Endothelial cell of umbilical vein (primary cell): ENCODE results near the gene MEF2C. TPM values are rescaled to one million over a fixed set of nuclear protein-coding genes. Genes with fewer than 3 reads are reported as not detected.

Experiments used
- BruUV-seq: library from RNA; stranded (reverse); fragments of 400-500 nt; replicated peaks from 2 replicates; lab custom pipeline; 2021; lab: Mats Ljungman, UMichigan
- CTCF ChIA-PET: fragments of 300-600, 350-600 bp; sonication (Branson Sonifier 250); formaldehyde crosslinking; loops from one replicate; lab custom pipeline; 2021; ENCODE audit warnings: antibody characterized with exemption, inconsistent platforms; lab: Charles Lee
- POLR2A ChIA-PET: fragments of 300-600, 350-600 bp; sonication (Branson Sonifier 250); formaldehyde crosslinking; loops from one replicate; lab custom pipeline; 2021; ENCODE audit warnings: antibody characterized with exemption, inconsistent platforms; lab: Charles Lee
- DNase-seq: peaks from one replicate; pipeline ENCODE4 v3.0.0-alpha.2; 2011; ENCODE audit warnings: low read depth, low spot score
- FAIRE-seq: peaks from 2 replicates; lab custom pipeline; 2011; peaks lifted over from hg19 to GRCh38; lab: Jason Lieb, UNC
- H2AFZ ChIP-seq: 2 replicates; pipeline ENCODE4 v1.6.0; 2012; ENCODE audit warnings: low read depth, low read length, control low read depth, inconsistent platforms
- H3K27ac ChIP-seq: 2 replicates; pipeline ENCODE4 v1.5.1; 2011; ENCODE audit warnings: low read depth, mild to moderate bottlenecking, control low read depth, low read length, moderate library complexity; ENCODE audit not compliant: insufficient read depth
- H3K27me3 ChIP-seq, 2 experiments: 2 replicates each; pipeline versions ENCODE4 v1.6.0 to v1.6.1; 2011; ENCODE audit warnings: low read length in 2 of 2, mixed read lengths in 1 of 2; ENCODE audit not compliant: control insufficient read depth in 2 of 2, insufficient read depth in 2 of 2
- H3K36me3 ChIP-seq, 2 experiments: 2 replicates in 1 of 2; 3 replicates in 1 of 2; pipeline ENCODE4 v1.5.1; 2011; ENCODE audit warnings: low read length in 2 of 2, mild to moderate bottlenecking in 1 of 2, moderate library complexity in 1 of 2; ENCODE audit not compliant: control insufficient read depth in 2 of 2, insufficient read depth in 2 of 2; ENCODE audit errors: extremely low read depth in 1 of 2
- H3K4me1 ChIP-seq: 3 replicates; pipeline ENCODE4 v1.5.1; 2011; ENCODE audit warnings: mild to moderate bottlenecking, low read length; ENCODE audit not compliant: control insufficient read depth, insufficient read depth; ENCODE audit errors: extremely low read depth
- H3K4me2 ChIP-seq: 2 replicates; pipeline ENCODE4 v1.6.1; 2011; ENCODE audit warnings: low read length, control low read depth, mixed read lengths; ENCODE audit not compliant: insufficient read depth
- H3K4me3 ChIP-seq, 3 experiments: fragments of 200-600 bp in 1 of 3; sonication (generic), shearing (Covaris generic) in 1 of 3; replicated peaks in 1 of 3; 2 replicates each; pipeline ENCODE4 v1.5.1; 2011 to 2016; ENCODE audit warnings: control low read depth in 3 of 3, low read length in 3 of 3, mild to moderate bottlenecking in 2 of 3, inconsistent platforms in 1 of 3, low read depth in 1 of 3, moderate library complexity in 1 of 3; ENCODE audit not compliant: insufficient read depth in 1 of 3
- H3K79me2 ChIP-seq: 2 replicates; pipeline ENCODE4 v1.6.0; 2012; ENCODE audit warnings: low read length, inconsistent platforms; ENCODE audit not compliant: control insufficient read depth, insufficient read depth
- H3K9ac ChIP-seq: replicated peaks from 2 replicates; pipeline ENCODE3; 2011; ENCODE audit warnings: low read length, control low read depth; ENCODE audit not compliant: insufficient read depth; ENCODE audit errors: extremely low read depth
- H3K9me1 ChIP-seq: replicated peaks from 3 replicates; pipeline ENCODE4 v1.6.0; 2011; ENCODE audit warnings: mild to moderate bottlenecking, low read length; ENCODE audit not compliant: control insufficient read depth, insufficient read depth; ENCODE audit errors: extremely low read depth
- H3K9me3 ChIP-seq: replicated peaks from 2 replicates; pipeline ENCODE4 v1.5.1; 2012; ENCODE audit warnings: low read length, inconsistent platforms; ENCODE audit not compliant: control insufficient read depth, insufficient read depth
- H4K20me1 ChIP-seq: replicated peaks from 2 replicates; pipeline ENCODE3; 2011; ENCODE audit warnings: mild to moderate bottlenecking, low read length; ENCODE audit not compliant: control insufficient read depth, insufficient read depth; ENCODE audit errors: extremely low read depth
- CTCF ChIP-seq, 2 donors: IDR thresholded peaks; 1 replicate in 1 of 2; 2 replicates in 1 of 2; pipeline ENCODE4 v1.5.1; 2011; ENCODE audit warnings: low read length in 2 of 2, mild to moderate bottlenecking in 2 of 2, moderate library complexity in 2 of 2, control low read depth in 1 of 2, inconsistent platforms in 1 of 2, low read depth in 1 of 2; ENCODE audit not compliant: insufficient read depth in 1 of 2; ENCODE audit errors: extremely low read depth in 1 of 2
- JUN ChIP-seq: IDR thresholded peaks from 2 replicates; pipeline ENCODE4 v1.6.1; 2011; ENCODE audit warnings: borderline replicate concordance, low read depth; ENCODE audit not compliant: insufficient read length, insufficient read depth
- MAX ChIP-seq: IDR thresholded peaks from 2 replicates; pipeline ENCODE4 v1.6.1; 2011; ENCODE audit not compliant: insufficient read depth, insufficient read length
- MYC ChIP-seq: IDR thresholded peaks from one replicate; pipeline ENCODE4 v1.6.1; 2011; ENCODE audit warnings: mild to moderate bottlenecking, low read depth, low read length
- POLR2A ChIP-seq: IDR thresholded peaks from 2 replicates; pipeline ENCODE4 v1.6.1; 2012; ENCODE audit warnings: low read depth, mild to moderate bottlenecking, control low read depth, low read length
- POLR2AphosphoS5 ChIP-seq: IDR thresholded peaks from 2 replicates; pipeline ENCODE4 v1.6.1; 2012; ENCODE audit warnings: low read depth, mild to moderate bottlenecking, control low read depth, low read length, moderate library complexity; ENCODE audit not compliant: insufficient read depth
- dilution Hi-C: fragments of 300-500 bp; cut with MboI; formaldehyde crosslinking; loops from one replicate; pipeline ENCODE4 v1.15.0; 2019; ENCODE audit warnings: low sequenced_read_pairs; ENCODE audit not compliant: extremely low pct_ligation_motif_present
- intact Hi-C: fragments of 100-400 bp; cut with micrococcal nuclease; formaldehyde crosslinking; loops from one replicate; pipeline ENCODE4 v1.10.0; 2022
- polyA plus RNA-seq, 4 experiments: library from polyadenylated mRNA; depleted of rRNA in 3 of 4; stranded (reverse) in 3 of 4; unstranded in 1 of 4; fragments of >200 nt; gene quantifications; 2 replicates each; pipeline versions ENCODE4 v1.2.1 to v1.2.3, GENCODE V29; 2011 to 2012; ENCODE audit warnings: missing spikeins in 1 of 4
- total RNA-seq: library from RNA; stranded (reverse); gene quantifications from 2 replicates; pipeline ENCODE4 v1.2.3, GENCODE V29; 2021

The MEF2C gene
- total and polyA plus RNA-seq, 2 donors (not counting 3 experiments of a cell fraction or from before 2014, with no cell fraction given) = 21.2 to 67.7 TPM

GRCh38 chr5:88782571-88782970 lies 100.4 kb downstream of the MEF2C start:
- BruUV-seq = no TSS peak
- no peak for DNase-seq
- H2AFZ ChIP-seq = no peak overlapping the region
- H3K9me3 ChIP-seq = no peaks in the 10 kb centered on the region
- no peaks in the 10 kb centered on the region for H3K36me3 ChIP-seq
- H3K27ac ChIP-seq = no peak overlapping the region
- POLR2A ChIA-PET = no interaction called here
- no peak overlapping the region for H3K4me3 ChIP-seq
- H3K4me2 ChIP-seq = no peak overlapping the region
- H3K27me3 ChIP-seq = no peaks in the 10 kb centered on the region
- no peaks in the 10 kb centered on the region for H3K9me1 ChIP-seq
- H4K20me1 ChIP-seq = no peaks in the 10 kb centered on the region
- no peak for FAIRE-seq
- TF ChIP-seq CTCF (IDR thresholded peaks at IDR 0.05; ENCODE audit: extremely low read depth in 1 of 2, insufficient read depth in 1 of 2, low read depth in 1 of 2, low read length in 2 of 2) = no peak
- TF ChIP-seq JUN = no peak
- no peak for TF ChIP-seq POLR2AphosphoS5
- no peak for TF ChIP-seq MYC
- H3K79me2 ChIP-seq = no peaks in the 10 kb centered on the region
- intact Hi-C loops (loop anchor here (10.0 kb wide), 1 partner anchor 1622 kb away; the partner anchor contains the start of gene CETN3), dilution Hi-C loops (no loop called here)
- CTCF ChIA-PET = no interaction called here
- no peak overlapping the region for H3K9ac ChIP-seq
- H3K4me1 ChIP-seq = peaks cover 30% of the 10 kb centered on the region

- intact Hi-C loops = loop anchor here (10.0 kb wide), 1 partner anchor 1624 kb away; the partner anchor contains the start of gene CETN3
- Histone ChIP-seq H3K36me3 (no peaks in the 10 kb centered on the region), H3K79me2 (no peaks in the 10 kb centered on the region), H3K27me3 (no peaks in the 10 kb centered on the region), H2AFZ (no peak overlapping the region), H3K4me3 (no peak overlapping the region), H3K27ac (no peak overlapping the region), H3K4me1 (peaks cover 15% of the 10 kb centered on the region), H3K9me1 (no peaks in the 10 kb centered on the region), H4K20me1 (no peaks in the 10 kb centered on the region), H3K9ac (no peak overlapping the region), H3K4me2 (no peak overlapping the region), H3K9me3 (no peaks in the 10 kb centered on the region)
- DNase-seq = no peak
- dilution Hi-C loops = no loop called here
- TF ChIP-seq MAX = no peak
- no peak for TF ChIP-seq CTCF (IDR thresholded peaks at IDR 0.05; ENCODE audit: extremely low read depth in 1 of 2, insufficient read depth in 1 of 2, low read depth in 1 of 2, low read length in 2 of 2)
- TF ChIP-seq MYC = no peak
- no peak for TF ChIP-seq POLR2A
- FAIRE-seq = no peak
- BruUV-seq = no TSS peak
- POLR2A ChIA-PET = no interaction called here
- CTCF ChIA-PET = no interaction called here
These were observed 102.2 kb downstream of the MEF2C start for GRCh38 chr5:88780736-88781135.
